ENCODE measurements around the gene NIPAL4.

The NIPAL4 gene

GRCh38 chr5:157473383-157474320, 13.6 kb downstream of the NIPAL4 start:
- no peak for TF ChIP-seq CTCF (IDR thresholded peaks at IDR 0.05; ENCODE audit: extremely low read depth, missing control alignments)
- no peak for DNase-seq (ENCODE audit: low spot score)

GRCh38 chr5:157475432-157475831, 15.4 kb downstream of the NIPAL4 start:
- no peak for TF ChIP-seq CTCF (IDR thresholded peaks at IDR 0.05; ENCODE audit: extremely low read depth, missing control alignments)
- DNase-seq (ENCODE audit: low spot score): no peak

GRCh38 chr5:157476702-157477408, 16.8 kb downstream of the NIPAL4 start:
- peak; percentile 56 for TF ChIP-seq CTCF (IDR thresholded peaks at IDR 0.05; ENCODE audit: extremely low read depth, missing control alignments)
- DNase-seq (ENCODE audit: low spot score): peak; percentile 74

- no peak for TF ChIP-seq CTCF (IDR thresholded peaks at IDR 0.05; ENCODE audit: extremely low read depth, missing control alignments)
Observed at GRCh38 chr5:157477814-157478494, 17.9 kb downstream of the NIPAL4 start.

GRCh38 chr5:157478726-157479125, 18.7 kb downstream of the NIPAL4 start:
- DNase-seq (ENCODE audit: low spot score): no peak
- TF ChIP-seq CTCF (IDR thresholded peaks at IDR 0.05; ENCODE audit: extremely low read depth, missing control alignments): no peak

More at GRCh38 chr5:157477814-157478494, 17.9 kb downstream of the NIPAL4 start:
- DNase-seq (ENCODE audit: low spot score): no peak

- DNase-seq (ENCODE audit: low spot score): no peak
- TF ChIP-seq CTCF (IDR thresholded peaks at IDR 0.05; ENCODE audit: extremely low read depth, missing control alignments): no peak
Observed at GRCh38 chr5:157479166-157479565, 19.2 kb downstream of the NIPAL4 start.

Measured in GM20000 (cell line).